Endothelial cell of umbilical vein (primary cell): ENCODE measurements around the gene RAMACL. TPM values are rescaled to one million over a fixed set of nuclear protein-coding genes. Genes with fewer than 3 reads are reported as not detected.

Experiments
- BruUV-seq: library from RNA; stranded (reverse); fragments of 400-500 nt; replicated peaks from 2 replicates; lab custom pipeline; 2021; lab: Mats Ljungman, UMichigan
- CTCF ChIA-PET: fragments of 300-600, 350-600 bp; sonication (Branson Sonifier 250); formaldehyde crosslinking; loops from one replicate; lab custom pipeline; 2021; ENCODE audit warnings: antibody characterized with exemption, inconsistent platforms; lab: Charles Lee
- POLR2A ChIA-PET: fragments of 300-600, 350-600 bp; sonication (Branson Sonifier 250); formaldehyde crosslinking; loops from one replicate; lab custom pipeline; 2021; ENCODE audit warnings: antibody characterized with exemption, inconsistent platforms; lab: Charles Lee
- DNase-seq: peaks from one replicate; pipeline ENCODE4 v3.0.0-alpha.2; 2011; ENCODE audit warnings: low read depth, low spot score
- FAIRE-seq: peaks from 2 replicates; lab custom pipeline; 2011; peaks lifted over from hg19 to GRCh38; lab: Jason Lieb, UNC
- H2AFZ ChIP-seq: 2 replicates; pipeline ENCODE4 v1.6.0; 2012; ENCODE audit warnings: low read depth, low read length, control low read depth, inconsistent platforms
- H3K27ac ChIP-seq: 2 replicates; pipeline ENCODE4 v1.5.1; 2011; ENCODE audit warnings: low read depth, mild to moderate bottlenecking, control low read depth, low read length, moderate library complexity; ENCODE audit not compliant: insufficient read depth
- H3K27me3 ChIP-seq, 2 experiments: 2 replicates each; pipeline versions ENCODE4 v1.6.0 to v1.6.1; 2011; ENCODE audit warnings: low read length in 2 of 2, mixed read lengths in 1 of 2; ENCODE audit not compliant: control insufficient read depth in 2 of 2, insufficient read depth in 2 of 2
- H3K36me3 ChIP-seq, 2 experiments: 2 replicates in 1 of 2; 3 replicates in 1 of 2; pipeline ENCODE4 v1.5.1; 2011; ENCODE audit warnings: low read length in 2 of 2, mild to moderate bottlenecking in 1 of 2, moderate library complexity in 1 of 2; ENCODE audit not compliant: control insufficient read depth in 2 of 2, insufficient read depth in 2 of 2; ENCODE audit errors: extremely low read depth in 1 of 2
- H3K4me1 ChIP-seq: 3 replicates; pipeline ENCODE4 v1.5.1; 2011; ENCODE audit warnings: mild to moderate bottlenecking, low read length; ENCODE audit not compliant: control insufficient read depth, insufficient read depth; ENCODE audit errors: extremely low read depth
- H3K4me2 ChIP-seq: 2 replicates; pipeline ENCODE4 v1.6.1; 2011; ENCODE audit warnings: low read length, control low read depth, mixed read lengths; ENCODE audit not compliant: insufficient read depth
- H3K4me3 ChIP-seq, 3 experiments: fragments of 200-600 bp in 1 of 3; sonication (generic), shearing (Covaris generic) in 1 of 3; replicated peaks in 1 of 3; 2 replicates each; pipeline ENCODE4 v1.5.1; 2011 to 2016; ENCODE audit warnings: control low read depth in 3 of 3, low read length in 3 of 3, mild to moderate bottlenecking in 2 of 3, inconsistent platforms in 1 of 3, low read depth in 1 of 3, moderate library complexity in 1 of 3; ENCODE audit not compliant: insufficient read depth in 1 of 3
- H3K79me2 ChIP-seq: 2 replicates; pipeline ENCODE4 v1.6.0; 2012; ENCODE audit warnings: low read length, inconsistent platforms; ENCODE audit not compliant: control insufficient read depth, insufficient read depth
- H3K9ac ChIP-seq: replicated peaks from 2 replicates; pipeline ENCODE3; 2011; ENCODE audit warnings: low read length, control low read depth; ENCODE audit not compliant: insufficient read depth; ENCODE audit errors: extremely low read depth
- H3K9me1 ChIP-seq: replicated peaks from 3 replicates; pipeline ENCODE4 v1.6.0; 2011; ENCODE audit warnings: mild to moderate bottlenecking, low read length; ENCODE audit not compliant: control insufficient read depth, insufficient read depth; ENCODE audit errors: extremely low read depth
- H3K9me3 ChIP-seq: replicated peaks from 2 replicates; pipeline ENCODE4 v1.5.1; 2012; ENCODE audit warnings: low read length, inconsistent platforms; ENCODE audit not compliant: control insufficient read depth, insufficient read depth
- H4K20me1 ChIP-seq: replicated peaks from 2 replicates; pipeline ENCODE3; 2011; ENCODE audit warnings: mild to moderate bottlenecking, low read length; ENCODE audit not compliant: control insufficient read depth, insufficient read depth; ENCODE audit errors: extremely low read depth
- CTCF ChIP-seq, 2 donors: IDR thresholded peaks; 1 replicate in 1 of 2; 2 replicates in 1 of 2; pipeline ENCODE4 v1.5.1; 2011; ENCODE audit warnings: low read length in 2 of 2, mild to moderate bottlenecking in 2 of 2, moderate library complexity in 2 of 2, control low read depth in 1 of 2, inconsistent platforms in 1 of 2, low read depth in 1 of 2; ENCODE audit not compliant: insufficient read depth in 1 of 2; ENCODE audit errors: extremely low read depth in 1 of 2
- EZH2 ChIP-seq: IDR thresholded peaks from 2 replicates; pipeline ENCODE4 v1.6.1; 2012; ENCODE audit warnings: borderline replicate concordance, low read depth, mild to moderate bottlenecking, moderate library complexity, low read length, inconsistent platforms; ENCODE audit not compliant: severe bottlenecking
- FOS ChIP-seq: IDR thresholded peaks from 2 replicates; pipeline ENCODE4 v1.6.1; 2011; ENCODE audit warnings: mild to moderate bottlenecking, low read length, moderate library complexity, borderline replicate concordance; ENCODE audit not compliant: insufficient read depth
- GATA2 ChIP-seq: IDR thresholded peaks from 2 replicates; pipeline ENCODE4 v1.7.0; 2011; ENCODE audit warnings: low read depth, mild to moderate bottlenecking, moderate library complexity, mixed read lengths, low read length; ENCODE audit not compliant: insufficient read length, insufficient read depth
- JUN ChIP-seq: IDR thresholded peaks from 2 replicates; pipeline ENCODE4 v1.6.1; 2011; ENCODE audit warnings: borderline replicate concordance, low read depth; ENCODE audit not compliant: insufficient read length, insufficient read depth
- MAX ChIP-seq: IDR thresholded peaks from 2 replicates; pipeline ENCODE4 v1.6.1; 2011; ENCODE audit not compliant: insufficient read depth, insufficient read length
- MYC ChIP-seq: IDR thresholded peaks from one replicate; pipeline ENCODE4 v1.6.1; 2011; ENCODE audit warnings: mild to moderate bottlenecking, low read depth, low read length
- POLR2A ChIP-seq: IDR thresholded peaks from 2 replicates; pipeline ENCODE4 v1.6.1; 2012; ENCODE audit warnings: low read depth, mild to moderate bottlenecking, control low read depth, low read length
- POLR2AphosphoS5 ChIP-seq: IDR thresholded peaks from 2 replicates; pipeline ENCODE4 v1.6.1; 2012; ENCODE audit warnings: low read depth, mild to moderate bottlenecking, control low read depth, low read length, moderate library complexity; ENCODE audit not compliant: insufficient read depth
- dilution Hi-C: fragments of 300-500 bp; cut with MboI; formaldehyde crosslinking; loops from one replicate; pipeline ENCODE4 v1.15.0; 2019; ENCODE audit warnings: low sequenced_read_pairs; ENCODE audit not compliant: extremely low pct_ligation_motif_present
- intact Hi-C: fragments of 100-400 bp; cut with micrococcal nuclease; formaldehyde crosslinking; loops from one replicate; pipeline ENCODE4 v1.10.0; 2022
- polyA plus RNA-seq, 4 experiments: library from polyadenylated mRNA; depleted of rRNA in 3 of 4; stranded (reverse) in 3 of 4; unstranded in 1 of 4; fragments of >200 nt; gene quantifications; 2 replicates each; pipeline versions ENCODE4 v1.2.1 to v1.2.3, GENCODE V29; 2011 to 2012; ENCODE audit warnings: missing spikeins in 1 of 4
- total RNA-seq: library from RNA; stranded (reverse); gene quantifications from 2 replicates; pipeline ENCODE4 v1.2.3, GENCODE V29; 2021

RAMACL gene
- total and polyA plus RNA-seq, 2 donors (not counting 3 experiments of a cell fraction or from before 2014, with no cell fraction given): 0.17 to 5.3 TPM

- POLR2A ChIA-PET: no interaction called here
- no TSS peak for BruUV-seq
- dilution Hi-C loops: no loop called here
- Histone ChIP-seq H3K36me3 (no peaks in the 10 kb centered on the region), H3K9me1 (no peaks in the 10 kb centered on the region), H3K27ac (no peak overlapping the region), H4K20me1 (no peaks in the 10 kb centered on the region), H3K9me3 (no peaks in the 10 kb centered on the region), H2AFZ (no peak overlapping the region), H3K9ac (no peak overlapping the region), H3K27me3 (no peaks in the 10 kb centered on the region), H3K79me2 (peaks cover 37% of the 10 kb centered on the region), H3K4me3 (no peak overlapping the region), H3K4me1 (peaks cover 57% of the 10 kb centered on the region), H3K4me2 (peak overlapping the region; percentile 8)
- intact Hi-C loops: no loop called here
- CTCF ChIA-PET: interaction anchor here (0.9 to 1.1 kb wide), 2 partner anchors 23 to 25 kb away, joined by 3 read pairs; no protein-coding TSS in a partner anchor
- FAIRE-seq: no peak
- peak; percentile 28 for DNase-seq
- TF ChIP-seq MYC: no peak
- TF ChIP-seq MAX: no peak
- no peak for TF ChIP-seq CTCF (IDR thresholded peaks at IDR 0.05; ENCODE audit: extremely low read depth in 1 of 2, insufficient read depth in 1 of 2, low read depth in 1 of 2, low read length in 2 of 2)
- TF ChIP-seq POLR2AphosphoS5: no peak
- TF ChIP-seq JUN: no peak
- TF ChIP-seq POLR2A: no peak
- no peak for TF ChIP-seq GATA2
- no peak for TF ChIP-seq FOS
- no peak for TF ChIP-seq EZH2
These were observed 37.8 kb upstream of the RAMACL start for GRCh38 chr6:166624275-166624674.
